NB4 (cell line): Measurements from ENCODE around the gene HBE1.

Experiments
- MAX ChIP-seq: IDR thresholded peaks from 2 replicates; pipeline ENCODE4 v1.6.1; 2011; ENCODE audit warnings: low read depth, low read length
- MYC ChIP-seq: IDR thresholded peaks from 2 replicates; pipeline ENCODE4 v1.6.1; 2011; ENCODE audit warnings: low read depth, low read length
- POLR2A ChIP-seq: IDR thresholded peaks from 2 replicates; pipeline ENCODE4 v1.6.1; 2011; ENCODE audit warnings: mild to moderate bottlenecking; ENCODE audit not compliant: insufficient read length; ENCODE audit errors: extremely low read depth
- TF ChIP-seq, protein P1 (sequence below): IDR thresholded peaks from one replicate; pipeline ENCODE4 v1.5.1; 2012; ENCODE audit warnings: low read depth, low read length

DNA sequence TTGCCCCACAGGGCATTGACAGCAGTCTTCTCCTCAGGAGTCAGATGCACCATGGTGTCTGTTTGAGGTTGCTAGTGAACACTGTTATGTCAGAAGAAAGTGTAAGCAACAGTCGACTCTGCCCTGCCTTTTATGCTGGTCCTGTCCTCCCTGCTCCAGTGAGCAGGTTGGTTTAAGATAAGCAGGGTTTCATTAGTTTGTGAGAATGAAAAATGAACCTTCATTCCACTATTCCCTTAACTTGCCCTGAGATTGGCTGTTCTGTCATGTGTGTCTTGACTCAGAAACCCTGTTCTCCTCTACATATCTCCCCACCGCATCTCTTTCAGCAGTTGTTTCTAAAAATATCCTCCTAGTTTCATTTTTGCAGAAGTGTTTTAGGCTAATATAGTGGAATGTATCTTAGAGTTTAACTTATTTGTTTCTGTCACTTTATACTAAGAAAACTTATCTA is 35.3 kb downstream of the HBE1 start, which contains the start of gene HBD:
- TF ChIP-seq, protein P1, sequence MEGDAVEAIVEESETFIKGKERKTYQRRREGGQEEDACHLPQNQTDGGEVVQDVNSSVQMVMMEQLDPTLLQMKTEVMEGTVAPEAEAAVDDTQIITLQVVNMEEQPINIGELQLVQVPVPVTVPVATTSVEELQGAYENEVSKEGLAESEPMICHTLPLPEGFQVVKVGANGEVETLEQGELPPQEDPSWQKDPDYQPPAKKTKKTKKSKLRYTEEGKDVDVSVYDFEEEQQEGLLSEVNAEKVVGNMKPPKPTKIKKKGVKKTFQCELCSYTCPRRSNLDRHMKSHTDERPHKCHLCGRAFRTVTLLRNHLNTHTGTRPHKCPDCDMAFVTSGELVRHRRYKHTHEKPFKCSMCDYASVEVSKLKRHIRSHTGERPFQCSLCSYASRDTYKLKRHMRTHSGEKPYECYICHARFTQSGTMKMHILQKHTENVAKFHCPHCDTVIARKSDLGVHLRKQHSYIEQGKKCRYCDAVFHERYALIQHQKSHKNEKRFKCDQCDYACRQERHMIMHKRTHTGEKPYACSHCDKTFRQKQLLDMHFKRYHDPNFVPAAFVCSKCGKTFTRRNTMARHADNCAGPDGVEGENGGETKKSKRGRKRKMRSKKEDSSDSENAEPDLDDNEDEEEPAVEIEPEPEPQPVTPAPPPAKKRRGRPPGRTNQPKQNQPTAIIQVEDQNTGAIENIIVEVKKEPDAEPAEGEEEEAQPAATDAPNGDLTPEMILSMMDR: no peak
- TF ChIP-seq POLR2A: no peak
- no peak for TF ChIP-seq MYC
- TF ChIP-seq MAX: no peak
